Inflammatory macrophage (primary cell): Measurements from ENCODE around the gene GPR78.
"Not testable (repeated sequence)": the region's sequence is repeated elsewhere in the genome, so short reads cannot be mapped to it uniquely, and the experiment has no call there.

Experiments
- DNase-seq, 2 donors: peaks; one replicate each; pipeline ENCODE4 v3.0.0-alpha.2; 2020 to 2022

Gene GPR78

GRCh38 chr4:8618421-8618820 is 38.2 kb downstream of the GPR78 start:
- DNase-seq = no peak

GRCh38 chr4:8618961-8619720 is 38.9 kb downstream of the GPR78 start:
- DNase-seq = no peak

- DNase-seq = not testable (repeated sequence)
Observed at GRCh38 chr4:8621135-8621534, 40.9 kb downstream of the GPR78 start.

GRCh38 chr4:8624601-8625272 is 44.5 kb downstream of the GPR78 start:
- DNase-seq = not testable (repeated sequence)

- not testable (repeated sequence) for DNase-seq
Observed at GRCh38 chr4:8630240-8630905, 50.2 kb downstream of the GPR78 start.

- DNase-seq = not testable (repeated sequence)
Observed at GRCh38 chr4:8631896-8632295, 51.7 kb downstream of the GPR78 start.

GRCh38 chr4:8634773-8635172 is 54.6 kb downstream of the GPR78 start:
- DNase-seq = not testable (repeated sequence)

GRCh38 chr4:8635897-8636554 is 55.8 kb downstream of the GPR78 start:
- not testable (repeated sequence) for DNase-seq
